ENCODE data around the gene TROAP.

The TROAP gene

DNA sequence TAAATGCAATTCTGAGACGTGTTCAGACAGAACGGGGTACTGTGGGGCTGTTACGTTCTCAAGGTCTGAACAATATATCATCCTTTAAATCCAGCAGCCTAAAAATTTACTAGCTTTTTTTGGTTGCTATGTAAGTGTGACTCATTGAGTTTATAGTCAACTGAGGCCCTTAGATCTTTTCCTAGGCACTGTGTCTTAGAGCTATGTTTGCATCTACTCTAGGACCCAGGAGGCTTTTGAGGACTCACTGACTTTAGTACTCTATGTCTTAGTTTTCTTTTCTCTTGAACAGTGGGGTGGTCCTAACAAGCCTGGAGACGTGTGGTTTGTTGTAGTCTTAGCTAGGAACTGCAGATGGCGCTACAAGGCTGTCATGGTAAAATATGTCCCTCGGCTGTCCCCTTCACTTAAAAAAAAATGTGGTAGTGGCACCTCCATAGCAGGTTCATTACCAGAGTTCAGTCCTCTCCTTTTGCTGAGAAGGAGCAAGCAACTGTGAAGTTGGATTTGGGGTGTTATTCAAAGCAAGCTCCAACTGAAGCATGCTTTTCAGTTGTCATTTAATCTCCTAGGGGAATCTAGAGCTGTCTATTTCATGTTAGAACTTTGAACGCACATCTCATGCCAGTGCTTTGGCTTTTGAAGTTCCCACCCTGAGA is 35.6 kb downstream of the TROAP start:
- H3K9me3 ChIP-seq: no peaks in the 10 kb centered on the region
- H3K36me3 ChIP-seq: no peaks in the 10 kb centered on the region
- H3K4me3 ChIP-seq (ENCODE audit: low read depth in 1 of 2, low read length in 1 of 2): no peak overlapping the region
- peaks cover 70% of the 10 kb centered on the region for H3K27me3 ChIP-seq
- TF ChIP-seq, protein P1, sequence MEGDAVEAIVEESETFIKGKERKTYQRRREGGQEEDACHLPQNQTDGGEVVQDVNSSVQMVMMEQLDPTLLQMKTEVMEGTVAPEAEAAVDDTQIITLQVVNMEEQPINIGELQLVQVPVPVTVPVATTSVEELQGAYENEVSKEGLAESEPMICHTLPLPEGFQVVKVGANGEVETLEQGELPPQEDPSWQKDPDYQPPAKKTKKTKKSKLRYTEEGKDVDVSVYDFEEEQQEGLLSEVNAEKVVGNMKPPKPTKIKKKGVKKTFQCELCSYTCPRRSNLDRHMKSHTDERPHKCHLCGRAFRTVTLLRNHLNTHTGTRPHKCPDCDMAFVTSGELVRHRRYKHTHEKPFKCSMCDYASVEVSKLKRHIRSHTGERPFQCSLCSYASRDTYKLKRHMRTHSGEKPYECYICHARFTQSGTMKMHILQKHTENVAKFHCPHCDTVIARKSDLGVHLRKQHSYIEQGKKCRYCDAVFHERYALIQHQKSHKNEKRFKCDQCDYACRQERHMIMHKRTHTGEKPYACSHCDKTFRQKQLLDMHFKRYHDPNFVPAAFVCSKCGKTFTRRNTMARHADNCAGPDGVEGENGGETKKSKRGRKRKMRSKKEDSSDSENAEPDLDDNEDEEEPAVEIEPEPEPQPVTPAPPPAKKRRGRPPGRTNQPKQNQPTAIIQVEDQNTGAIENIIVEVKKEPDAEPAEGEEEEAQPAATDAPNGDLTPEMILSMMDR (IDR thresholded peaks at IDR 0.05): no peak
- no peaks in the 10 kb centered on the region for H3K4me1 ChIP-seq (ENCODE audit: control insufficient read depth in 1 of 2, insufficient read depth in 1 of 2, low read depth in 1 of 2, low read length in 1 of 2)
- no peak overlapping the region for H3K27ac ChIP-seq

DNA sequence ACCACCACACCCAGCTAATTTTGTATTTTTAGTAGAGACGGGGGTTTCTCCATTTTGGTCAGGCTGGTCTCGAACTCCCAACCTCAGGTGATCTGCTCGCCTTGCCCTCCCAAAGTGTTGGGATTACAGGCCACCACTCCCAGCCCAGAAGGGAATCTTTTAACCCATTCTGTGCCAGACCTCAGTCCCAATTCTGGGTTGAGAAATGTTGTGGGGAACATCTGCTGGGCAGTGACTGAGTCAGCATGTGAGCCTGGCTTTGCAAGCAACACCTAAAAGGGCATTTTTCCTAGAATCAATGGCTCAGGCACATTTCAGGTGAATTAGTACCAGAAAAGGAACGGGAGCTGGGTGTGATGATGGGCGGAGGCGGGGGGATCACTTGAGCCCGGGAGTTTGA is 36.6 kb downstream of the TROAP start:
- Histone ChIP-seq H3K27me3 (peaks cover 60% of the 10 kb centered on the region), H3K36me3 (no peaks in the 10 kb centered on the region), H3K4me3 (ENCODE audit: low read depth in 1 of 2, low read length in 1 of 2) (no peak overlapping the region), H3K9me3 (no peaks in the 10 kb centered on the region), H3K4me1 (ENCODE audit: control insufficient read depth in 1 of 2, insufficient read depth in 1 of 2, low read depth in 1 of 2, low read length in 1 of 2) (no peaks in the 10 kb centered on the region), H3K27ac (no peak overlapping the region)
- TF ChIP-seq, protein P1 (IDR thresholded peaks at IDR 0.05): no peak

DNA sequence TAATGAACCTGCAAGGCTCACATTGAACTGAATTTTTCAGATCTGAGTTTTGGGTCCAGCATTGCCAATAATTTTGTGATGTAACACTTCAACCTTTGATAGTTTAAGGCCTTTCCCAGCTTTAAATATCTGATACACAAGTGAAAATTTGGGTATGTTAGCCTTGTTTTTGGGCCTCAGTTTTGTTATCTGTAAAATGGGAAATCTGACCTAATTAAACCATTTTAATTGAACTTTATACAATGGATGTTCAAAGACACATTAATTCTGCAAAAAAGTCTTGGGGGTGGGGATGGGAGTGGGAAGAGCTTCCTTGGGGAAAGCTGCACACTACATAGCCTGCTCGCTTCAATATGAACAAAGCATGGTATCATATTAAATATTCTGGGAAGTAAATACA is 39.0 kb downstream of the TROAP start:
- peaks cover 63% of the 10 kb centered on the region for H3K27me3 ChIP-seq
- H3K9me3 ChIP-seq: no peaks in the 10 kb centered on the region
- no peaks in the 10 kb centered on the region for H3K36me3 ChIP-seq
- peaks cover 8 to 11% of the 10 kb centered on the region in 2 experiments for H3K4me1 ChIP-seq (ENCODE audit: control insufficient read depth in 1 of 2, insufficient read depth in 1 of 2, low read depth in 1 of 2, low read length in 1 of 2)
- TF ChIP-seq, protein P1 (IDR thresholded peaks at IDR 0.05): no peak
- H3K27ac ChIP-seq: no peak overlapping the region
- H3K4me3 ChIP-seq (ENCODE audit: low read depth in 1 of 2, low read length in 1 of 2): no peak overlapping the region

DNA sequence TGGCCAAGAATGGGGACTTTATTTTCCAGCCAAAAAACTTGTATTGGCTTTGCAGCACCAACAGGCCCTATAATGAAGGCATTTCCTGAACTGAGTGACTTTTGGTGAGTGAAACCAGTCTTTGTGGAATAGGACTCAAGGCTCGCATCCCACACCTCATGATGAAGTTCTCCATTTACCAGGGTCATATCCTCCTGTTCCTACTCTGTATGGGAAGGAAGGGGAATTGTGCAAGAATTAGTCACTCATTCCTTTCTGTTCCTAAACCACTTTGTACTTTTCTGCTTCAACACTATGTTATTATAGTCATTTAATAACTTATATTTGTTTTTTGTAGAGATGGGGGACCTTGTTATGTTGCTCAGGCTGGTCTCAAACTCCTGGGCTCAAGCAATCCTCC is 41.9 kb downstream of the TROAP start:
- H3K4me1 ChIP-seq (ENCODE audit: control insufficient read depth in 1 of 2, insufficient read depth in 1 of 2, low read depth in 1 of 2, low read length in 1 of 2): peaks cover 12 to 20% of the 10 kb centered on the region in 2 experiments
- no peaks in the 10 kb centered on the region for H3K36me3 ChIP-seq
- H3K27me3 ChIP-seq: peaks cover 51% of the 10 kb centered on the region
- TF ChIP-seq, protein P1 (IDR thresholded peaks at IDR 0.05): no peak
- H3K9me3 ChIP-seq: no peaks in the 10 kb centered on the region
- no peak overlapping the region for H3K27ac ChIP-seq
- no peak overlapping the region for H3K4me3 ChIP-seq (ENCODE audit: low read depth in 1 of 2, low read length in 1 of 2)

DNA sequence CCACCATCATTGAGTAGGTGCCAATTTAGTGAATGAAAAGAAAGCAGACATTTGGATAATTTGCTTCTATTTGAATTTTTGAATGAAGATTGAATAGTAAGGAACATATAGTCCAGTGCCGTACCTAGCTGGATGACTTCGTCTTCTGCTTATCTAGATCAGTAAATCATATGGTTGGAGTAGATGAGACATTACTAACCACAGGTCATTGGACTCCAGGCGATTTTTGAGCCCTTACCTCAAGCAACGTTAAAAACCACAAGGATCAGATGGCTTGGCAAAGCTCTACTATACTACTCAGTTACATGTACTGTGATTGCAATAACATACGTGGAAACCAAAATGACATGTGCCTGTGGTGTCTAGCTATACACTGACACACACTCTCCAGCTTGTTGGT is 42.5 kb downstream of the TROAP start:
- H3K9me3 ChIP-seq: no peaks in the 10 kb centered on the region
- no peak overlapping the region for H3K27ac ChIP-seq
- TF ChIP-seq, protein P1 (IDR thresholded peaks at IDR 0.05): no peak
- H3K4me3 ChIP-seq (ENCODE audit: low read depth in 1 of 2, low read length in 1 of 2): no peak overlapping the region
- H3K4me1 ChIP-seq (ENCODE audit: control insufficient read depth in 1 of 2, insufficient read depth in 1 of 2, low read depth in 1 of 2, low read length in 1 of 2): peaks cover 12 to 20% of the 10 kb centered on the region in 2 experiments
- H3K36me3 ChIP-seq: no peaks in the 10 kb centered on the region
- peaks cover 51% of the 10 kb centered on the region for H3K27me3 ChIP-seq
